Measurements from ENCODE around the gene TTC12.

The TTC12 gene

GRCh38 chr11:113377681-113378412 is 63.5 kb downstream of the TTC12 start:
- DNase-seq, result no peak

- no peak for DNase-seq
Measured at GRCh38 chr11:113378692-113379091, 64.3 kb downstream of the TTC12 start.

GRCh38 chr11:113382121-113382520 is 67.7 kb downstream of the TTC12 start:
- no peak for DNase-seq

- no peak for DNase-seq
Measured at GRCh38 chr11:113384551-113384950, 70.2 kb downstream of the TTC12 start.

- no peak for DNase-seq
Measured at GRCh38 chr11:113385749-113386148, 71.4 kb downstream of the TTC12 start.

GRCh38 chr11:113386866-113387265 is 72.5 kb downstream of the TTC12 start:
- DNase-seq, result no peak

GRCh38 chr11:113387605-113388211 is 73.3 kb downstream of the TTC12 start, which contains the start of gene ANKK1:
Gene ANKK1, plus strand, starts transcription at chr11:113387779. Its CDS starts 106 bp downstream, at chr11:113387885.
- DNase-seq, result no peak

GRCh38 chr11:113389272-113389671 is 74.9 kb downstream of the TTC12 start:
- DNase-seq, result no peak

GRCh38 chr11:113392236-113392921 is 78.0 kb downstream of the TTC12 start:
- DNase-seq, result no peak

- DNase-seq, result no peak
Measured at GRCh38 chr11:113393501-113393985, 79.2 kb downstream of the TTC12 start.

- DNase-seq, result no peak
Measured at GRCh38 chr11:113394919-113395318, 80.5 kb downstream of the TTC12 start.

GRCh38 chr11:113395782-113396336 is 81.5 kb downstream of the TTC12 start:
- DNase-seq, result no peak

- no peak for DNase-seq
Measured at GRCh38 chr11:113396690-113397089, 82.3 kb downstream of the TTC12 start.

GRCh38 chr11:113397212-113397611 is 82.8 kb downstream of the TTC12 start:
- DNase-seq, result no peak

GRCh38 chr11:113397821-113398220 is 83.4 kb downstream of the TTC12 start:
- DNase-seq, result no peak

- DNase-seq, result no peak
Measured at GRCh38 chr11:113398669-113399430, 84.5 kb downstream of the TTC12 start.

- no peak for DNase-seq
Measured at GRCh38 chr11:113400631-113401230, 86.3 kb downstream of the TTC12 start.

- no peak for DNase-seq
Measured at GRCh38 chr11:113401718-113402117, 87.3 kb downstream of the TTC12 start.

GRCh38 chr11:113404859-113405430 is 90.6 kb downstream of the TTC12 start:
- DNase-seq, result no peak

GRCh38 chr11:113405724-113406478 is 91.5 kb downstream of the TTC12 start:
- no peak for DNase-seq

- no peak for DNase-seq
Measured at GRCh38 chr11:113407163-113407562, 92.8 kb downstream of the TTC12 start.

Measured in activated CD4-positive, CD25-positive, alpha-beta regulatory T cell (primary cell).